GM21423 (cell line): ENCODE data around the gene OPN4.

Experiments used
- ATAC-seq: cut with Tn5 transposase; IDR thresholded peaks from one replicate; pipeline ENCODE4 v1.9.1; 2021; ENCODE audit warnings: mild to moderate bottlenecking, moderate library complexity; ENCODE audit not compliant: unreplicated experiment

Gene OPN4

GRCh38 chr10:86677374-86677773, 23.0 kb downstream of the OPN4 start:
- ATAC-seq = no peak

DNA sequence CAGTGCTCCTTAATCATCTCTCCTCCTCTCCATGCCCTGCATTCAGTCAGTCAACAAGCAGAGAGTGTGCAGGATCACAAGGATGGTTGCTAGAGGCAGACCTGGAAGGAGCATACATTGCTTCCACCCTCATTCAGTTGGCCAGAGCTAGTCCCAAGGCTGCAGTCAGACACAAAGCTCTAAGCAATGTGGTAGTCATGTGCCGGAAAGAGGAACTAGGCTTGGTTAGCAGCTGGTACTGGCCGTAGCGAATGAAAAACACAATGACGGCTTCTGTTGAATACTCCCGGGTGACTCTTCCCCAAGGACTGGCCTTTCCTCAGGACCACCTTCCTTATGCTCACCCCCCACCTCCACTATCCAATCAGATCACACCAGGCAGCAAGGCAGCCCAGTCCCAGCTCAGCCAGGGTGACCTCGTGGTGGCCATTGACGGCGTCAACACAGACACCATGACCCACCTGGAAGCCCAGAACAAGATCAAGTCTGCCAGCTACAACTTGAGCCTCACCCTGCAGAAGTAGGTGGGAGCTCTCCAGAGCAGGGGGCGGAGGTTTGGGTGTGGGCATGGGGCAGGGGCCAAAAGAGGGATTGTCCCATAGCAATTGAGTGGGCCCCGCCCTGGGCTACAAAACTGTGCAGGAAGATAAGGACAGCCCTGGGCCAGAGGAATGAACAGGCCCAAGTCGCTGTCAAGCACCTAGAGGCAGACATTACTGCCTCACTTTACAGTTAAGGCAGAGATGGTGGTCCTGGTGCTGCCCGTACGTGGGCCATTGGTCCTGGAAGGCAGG, 24.8 kb downstream of the OPN4 start:
- ATAC-seq = peak; percentile 67

- ATAC-seq = no peak
These were observed 26.7 kb downstream of the OPN4 start for GRCh38 chr10:86681047-86681446.

GRCh38 chr10:86681722-86682386, 27.5 kb downstream of the OPN4 start:
- ATAC-seq = no peak

DNA sequence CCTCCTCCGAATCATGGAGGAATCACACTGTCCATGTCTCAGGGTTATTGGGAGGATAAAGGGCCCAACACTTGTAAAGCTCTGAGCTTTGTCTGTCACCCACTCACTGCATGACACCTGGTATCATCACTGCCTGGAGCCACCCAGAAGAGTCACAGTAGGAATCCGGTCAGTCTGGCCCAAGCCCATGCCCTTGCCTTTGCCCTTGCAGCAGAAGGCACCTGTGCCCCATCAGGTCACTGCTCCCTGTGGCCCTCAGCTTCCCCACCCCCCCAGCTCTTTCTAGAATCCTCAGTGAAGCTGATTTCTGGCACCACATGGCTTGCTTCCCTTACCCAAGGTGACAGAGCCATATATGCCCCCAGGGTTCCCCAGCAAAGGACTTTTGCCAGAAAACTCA, 28.3 kb downstream of the OPN4 start:
- ATAC-seq = no peak

DNA sequence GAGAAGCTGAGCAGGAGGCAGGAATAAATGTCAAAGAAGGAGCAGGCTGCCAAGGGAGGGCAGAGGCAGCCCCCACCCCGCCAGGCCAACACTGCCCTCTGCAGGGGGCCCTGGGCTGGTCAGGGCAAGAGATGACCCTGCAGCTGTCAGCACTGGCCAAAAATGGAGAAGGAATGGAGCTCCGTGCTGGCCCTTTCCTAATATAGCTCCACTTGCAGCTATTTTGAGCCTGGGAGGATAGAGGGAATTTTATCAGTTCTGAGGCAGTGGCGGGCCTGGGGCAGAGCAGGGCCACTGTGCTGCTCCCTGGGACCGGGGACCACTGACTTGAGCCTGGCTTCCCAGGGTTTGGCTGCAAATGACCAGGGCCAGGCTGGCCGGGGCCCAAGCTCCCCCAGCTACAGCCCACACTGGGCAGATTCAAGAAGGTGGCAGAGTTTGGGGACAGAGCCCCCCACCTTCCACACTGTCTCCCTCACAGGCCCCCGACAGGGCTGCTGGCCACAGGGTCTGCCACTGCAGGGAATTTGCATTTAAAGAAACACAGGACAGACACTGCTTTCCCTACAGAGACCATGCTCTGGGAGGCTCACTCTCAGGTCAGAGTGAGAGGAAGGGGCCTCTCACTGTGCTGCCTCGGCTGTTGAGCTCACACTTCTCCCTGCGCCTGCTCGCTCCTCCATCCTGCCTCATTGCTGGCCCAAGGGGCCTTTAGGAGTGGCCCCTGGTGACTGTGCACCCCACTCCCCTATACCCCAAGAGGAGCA, 30.2 kb downstream of the OPN4 start:
- no peak for ATAC-seq

DNA sequence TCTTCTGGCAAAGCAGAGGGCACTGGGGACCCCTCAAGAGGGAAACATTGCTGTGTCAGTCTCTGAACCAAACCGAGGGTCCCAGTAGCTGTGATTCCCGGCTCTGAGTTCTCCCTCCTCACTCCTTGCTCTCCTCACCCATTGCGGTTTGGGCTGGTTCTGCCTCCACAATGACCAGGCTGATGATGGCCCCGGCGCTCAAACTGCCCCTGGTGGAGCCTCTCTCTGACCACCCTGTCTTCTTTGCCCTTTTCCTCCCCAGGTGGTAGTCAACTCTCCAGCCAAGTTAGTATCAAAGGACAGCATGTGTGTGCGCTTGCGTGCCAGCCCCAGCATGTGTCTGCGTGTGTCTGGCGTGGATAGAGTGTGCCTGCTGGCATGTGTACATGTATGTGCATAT, 31.1 kb downstream of the OPN4 start:
- ATAC-seq = no peak

- no peak for ATAC-seq
These were observed 31.7 kb downstream of the OPN4 start for GRCh38 chr10:86685893-86686632.

DNA sequence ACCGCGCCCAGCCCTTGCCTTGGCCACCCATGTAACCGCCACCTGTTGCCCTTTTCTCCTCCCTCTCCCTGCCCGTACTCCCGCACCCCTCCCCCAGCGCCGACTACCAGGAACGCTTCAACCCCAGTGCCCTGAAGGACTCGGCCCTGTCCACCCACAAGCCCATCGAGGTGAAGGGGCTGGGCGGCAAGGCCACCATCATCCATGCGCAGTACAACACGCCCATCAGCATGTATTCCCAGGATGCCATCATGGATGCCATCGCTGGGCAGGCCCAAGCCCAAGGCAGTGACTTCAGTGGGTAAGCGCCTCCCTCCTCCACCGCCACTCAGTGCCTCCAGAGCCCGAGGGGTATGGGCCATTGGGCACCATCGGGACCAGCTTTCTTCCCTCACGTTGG, 32.6 kb downstream of the OPN4 start:
- no peak for ATAC-seq

DNA sequence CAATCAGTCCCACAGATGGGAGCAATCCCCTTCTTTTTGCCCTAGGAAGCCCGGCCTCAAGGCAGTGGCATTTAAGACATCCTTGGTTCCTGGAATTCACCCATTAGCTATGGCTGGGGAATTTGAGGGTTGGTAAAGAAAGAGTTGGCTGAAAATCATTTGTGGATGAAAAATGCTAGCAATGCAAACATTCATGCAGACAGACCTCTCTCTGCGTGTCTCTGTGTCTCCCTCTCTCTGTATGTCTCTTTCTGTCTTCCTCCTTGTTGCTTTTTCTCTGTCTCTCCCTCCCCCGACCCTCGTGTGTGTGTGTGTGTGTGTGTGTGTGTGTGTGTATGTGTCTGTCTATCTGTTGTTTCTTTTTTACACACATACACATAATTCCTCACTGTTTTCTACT, 33.4 kb downstream of the OPN4 start:
- no peak for ATAC-seq

- ATAC-seq = peak; percentile 77
These were observed 34.1 kb downstream of the OPN4 start for GRCh38 chr10:86688398-86688921.

- ATAC-seq = no peak
These were observed 34.8 kb downstream of the OPN4 start for GRCh38 chr10:86689146-86689545.

DNA sequence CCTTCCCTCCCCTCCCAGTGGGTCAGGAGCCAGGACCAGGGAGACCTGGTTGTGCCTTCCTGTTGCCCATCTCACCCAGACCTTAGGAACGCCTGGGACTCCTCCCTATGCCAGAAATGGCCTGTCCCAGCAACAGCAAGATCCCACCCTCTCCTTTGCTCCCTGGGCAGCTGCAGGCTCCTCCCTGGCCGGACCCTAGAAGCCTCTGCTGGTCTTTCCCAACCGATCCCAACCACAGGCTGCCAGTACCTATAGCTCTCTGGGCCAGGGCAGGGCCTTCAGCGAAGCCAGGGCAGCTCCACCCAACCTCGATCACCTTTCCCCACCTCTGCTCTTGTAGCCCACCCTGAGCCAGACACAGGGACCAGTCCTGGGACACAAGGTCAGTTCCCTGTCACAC, 35.9 kb downstream of the OPN4 start:
- no peak for ATAC-seq

DNA sequence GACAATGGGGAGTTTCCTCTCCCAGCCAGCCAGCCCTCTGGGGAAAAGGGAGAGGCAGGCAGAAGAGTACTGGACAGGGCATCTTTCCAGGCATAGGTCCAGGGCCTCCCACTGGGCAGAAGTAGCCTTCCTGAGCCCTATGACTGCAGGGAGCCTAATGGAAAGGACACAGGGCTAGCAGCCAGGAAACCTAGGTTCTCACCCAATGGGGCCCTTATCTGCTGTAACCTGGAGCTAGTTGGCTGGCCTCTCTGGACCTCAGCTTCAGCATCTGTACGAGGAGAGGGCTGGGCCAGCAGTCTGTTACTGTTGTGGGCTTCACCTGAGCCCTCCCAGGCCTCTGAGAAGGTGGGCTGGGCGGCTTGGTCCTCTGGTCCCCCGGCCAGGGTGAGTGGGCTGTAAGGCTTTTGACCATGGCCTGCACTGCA, 36.3 kb downstream of the OPN4 start:
- no peak for ATAC-seq

DNA sequence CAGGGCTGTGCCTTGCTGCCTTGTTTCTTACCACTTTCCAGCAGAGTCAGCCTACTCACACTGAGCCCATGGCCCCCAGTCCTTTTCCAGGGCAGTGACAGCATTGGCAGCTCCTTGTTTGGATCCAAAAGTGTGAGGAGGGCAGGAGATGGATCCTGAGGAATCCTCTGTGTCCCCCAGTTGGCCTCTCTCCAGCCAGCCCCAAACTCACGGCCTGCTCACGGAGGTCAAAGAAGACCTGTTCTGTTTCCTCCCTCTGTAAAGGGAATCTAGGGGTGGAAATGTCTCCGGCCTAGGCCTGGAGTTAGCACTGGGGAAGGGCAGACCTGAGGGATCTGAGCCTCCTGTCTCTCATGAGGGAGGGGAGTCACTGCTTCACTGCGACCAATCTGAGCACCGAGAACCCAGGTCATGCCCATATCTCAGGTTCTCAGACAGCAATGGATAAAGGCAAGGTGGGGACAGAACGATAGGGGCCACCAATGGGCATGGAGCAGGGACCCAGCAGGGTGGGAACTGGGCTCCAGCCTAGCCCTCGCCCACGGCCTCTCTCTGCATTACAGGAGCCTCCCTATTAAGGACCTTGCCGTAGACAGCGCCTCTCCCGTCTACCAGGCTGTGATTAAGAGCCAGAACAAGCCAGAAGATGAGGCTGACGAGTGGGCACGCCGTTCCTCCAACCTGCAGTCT, 37.1 kb downstream of the OPN4 start:
- ATAC-seq = no peak

GRCh38 chr10:86692023-86692514, 37.7 kb downstream of the OPN4 start:
- no peak for ATAC-seq

DNA sequence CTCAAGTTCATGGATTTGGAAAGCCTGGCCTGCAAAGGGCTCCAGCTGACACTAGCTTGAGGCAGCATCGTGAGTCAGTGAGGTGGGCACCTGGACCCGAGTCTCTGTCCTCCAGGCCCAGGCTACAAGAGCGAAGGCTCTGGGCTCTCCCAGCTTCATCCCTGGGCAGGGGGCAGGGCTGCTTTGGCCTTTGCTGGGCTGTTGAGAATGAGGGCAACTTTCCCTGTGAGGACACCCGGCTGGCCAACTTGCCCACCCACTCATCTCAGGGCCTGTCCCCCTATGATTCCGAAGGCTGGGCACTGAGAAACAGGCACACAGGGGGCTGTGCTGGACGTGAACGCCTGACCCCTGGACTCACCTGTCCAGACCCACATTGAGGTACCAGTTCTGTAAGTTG, 38.3 kb downstream of the OPN4 start:
- no peak for ATAC-seq

DNA sequence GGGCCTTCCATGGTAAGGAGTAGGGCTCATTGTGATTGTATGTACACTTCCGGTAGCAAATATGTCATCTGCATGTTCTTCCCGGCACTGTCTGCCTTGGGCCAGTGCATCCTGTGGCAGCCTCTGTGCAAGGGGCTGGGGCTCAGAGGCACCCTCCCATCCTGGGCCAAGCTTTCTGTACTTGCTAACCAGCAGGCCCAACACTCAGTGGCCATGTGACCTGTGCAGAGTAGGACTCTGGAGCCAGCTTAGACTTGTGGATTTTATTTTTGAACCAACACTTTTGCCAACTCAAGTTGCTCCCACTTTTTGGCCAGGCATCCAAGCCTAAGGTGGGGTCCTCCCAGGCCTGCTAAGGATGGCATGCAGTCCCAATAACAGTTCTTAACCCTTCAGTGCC, 38.9 kb downstream of the OPN4 start:
- no peak for ATAC-seq

DNA sequence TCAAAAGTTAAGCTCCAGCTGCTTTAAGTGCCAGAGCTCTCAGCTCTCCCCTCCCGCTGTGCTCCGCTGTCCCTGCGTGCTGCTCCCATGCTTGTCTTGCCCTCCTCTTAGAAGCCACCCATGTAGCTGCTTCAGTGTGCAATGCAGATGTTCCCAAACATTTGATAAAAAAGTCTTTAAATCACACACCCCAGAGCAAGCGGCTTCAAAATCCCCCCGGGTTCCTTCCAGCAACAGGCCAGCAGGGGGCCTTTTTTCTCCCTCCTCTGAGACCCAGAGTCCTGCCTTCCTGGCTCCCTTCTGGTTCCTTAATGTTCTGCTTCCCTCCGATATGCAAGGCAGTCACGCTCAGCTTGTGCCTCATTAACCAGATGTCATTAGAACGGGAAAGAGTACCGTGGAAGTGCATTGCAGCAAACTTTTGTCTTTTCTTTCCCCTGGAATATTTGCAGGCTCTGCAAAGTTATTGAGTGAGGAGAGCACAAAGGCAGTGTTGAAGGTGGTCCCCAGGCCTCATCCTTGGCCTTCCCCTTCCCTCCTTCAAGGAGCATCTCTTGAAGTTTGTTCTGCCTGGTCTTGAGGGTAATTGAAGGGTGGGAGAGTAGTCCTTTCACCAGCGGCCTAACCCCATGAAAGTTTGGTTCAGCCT, 39.5 kb downstream of the OPN4 start:
- ATAC-seq = no peak
